Measurements from ENCODE around the gene EPHA5. TPM values are rescaled to one million over a fixed set of nuclear protein-coding genes. Genes with fewer than 3 reads are reported as not detected.
"Not testable (repeated sequence)": the region's sequence is repeated elsewhere in the genome, so short reads cannot be mapped to it uniquely, and the experiment has no call there.

Gene EPHA5
- total and polyA plus RNA-seq, 7 donors, result 0.01 to 0.06 (median 0.01) TPM; not detected in 4

DNA sequence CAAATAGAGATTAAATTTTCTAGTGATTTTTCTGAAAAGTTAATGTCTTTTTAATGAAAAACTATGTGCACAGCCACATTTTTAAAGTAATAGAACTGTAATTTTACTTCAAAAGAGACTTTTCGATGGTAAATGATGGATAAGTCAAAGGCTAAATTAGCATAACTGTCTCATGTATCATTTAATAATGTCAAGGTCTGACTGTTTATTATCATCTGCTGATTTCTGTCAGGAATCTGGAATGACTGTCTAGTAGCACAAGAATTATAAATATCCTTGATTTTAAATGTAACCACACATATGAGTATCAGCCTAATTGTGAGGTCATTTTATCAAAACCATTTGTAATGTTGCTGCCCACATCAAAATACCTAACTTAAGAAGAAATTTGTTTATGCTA, 333.8 kb downstream of the EPHA5 start:
- intact Hi-C loops (cut with DNase I), result no loop called here
- 42 to 61% (median 50%) methylated on average over 1 of the region's 1 CpG for WGBS, 3 donors
- TF ChIP-seq, protein P1, sequence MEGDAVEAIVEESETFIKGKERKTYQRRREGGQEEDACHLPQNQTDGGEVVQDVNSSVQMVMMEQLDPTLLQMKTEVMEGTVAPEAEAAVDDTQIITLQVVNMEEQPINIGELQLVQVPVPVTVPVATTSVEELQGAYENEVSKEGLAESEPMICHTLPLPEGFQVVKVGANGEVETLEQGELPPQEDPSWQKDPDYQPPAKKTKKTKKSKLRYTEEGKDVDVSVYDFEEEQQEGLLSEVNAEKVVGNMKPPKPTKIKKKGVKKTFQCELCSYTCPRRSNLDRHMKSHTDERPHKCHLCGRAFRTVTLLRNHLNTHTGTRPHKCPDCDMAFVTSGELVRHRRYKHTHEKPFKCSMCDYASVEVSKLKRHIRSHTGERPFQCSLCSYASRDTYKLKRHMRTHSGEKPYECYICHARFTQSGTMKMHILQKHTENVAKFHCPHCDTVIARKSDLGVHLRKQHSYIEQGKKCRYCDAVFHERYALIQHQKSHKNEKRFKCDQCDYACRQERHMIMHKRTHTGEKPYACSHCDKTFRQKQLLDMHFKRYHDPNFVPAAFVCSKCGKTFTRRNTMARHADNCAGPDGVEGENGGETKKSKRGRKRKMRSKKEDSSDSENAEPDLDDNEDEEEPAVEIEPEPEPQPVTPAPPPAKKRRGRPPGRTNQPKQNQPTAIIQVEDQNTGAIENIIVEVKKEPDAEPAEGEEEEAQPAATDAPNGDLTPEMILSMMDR (IDR thresholded peaks at IDR 0.05), result no peak
- H3K27ac ChIP-seq, result no peak overlapping the region
- H3K36me3 ChIP-seq (ENCODE audit: insufficient read depth in 1 of 2, low read depth in 1 of 2), result no peaks in the 10 kb centered on the region
- no peaks in the 10 kb centered on the region for H3K9me3 ChIP-seq
- no peaks in the 10 kb centered on the region for H3K27me3 ChIP-seq (ENCODE audit: insufficient read depth in 3 of 3, low read length in 2 of 3)
- no peak overlapping the region for H3K4me3 ChIP-seq
- no peak for DNase-seq
- no peak for ATAC-seq
- H3K4me1 ChIP-seq, result no peaks in the 10 kb centered on the region

DNA sequence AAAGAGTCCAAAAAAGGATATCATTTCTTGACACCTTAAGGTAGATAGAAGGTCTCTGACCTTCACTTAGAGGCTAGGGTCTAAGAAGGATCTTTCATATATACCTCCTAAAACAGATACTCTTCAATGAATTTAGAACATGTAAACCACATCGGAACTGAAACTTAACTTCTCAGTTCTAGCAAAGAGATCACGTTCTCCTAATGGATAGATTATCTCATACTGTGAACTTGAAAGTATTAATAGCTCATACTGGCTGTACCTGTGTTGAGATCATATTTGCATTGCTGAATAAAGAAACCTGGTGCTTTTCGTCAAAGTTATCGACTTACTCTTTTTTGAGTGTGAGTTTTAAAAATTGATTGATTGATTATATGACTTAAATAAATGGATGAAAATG, 353.8 kb downstream of the EPHA5 start:
- intact Hi-C loops (cut with DNase I), result no loop called here
- Histone ChIP-seq H3K27me3 (ENCODE audit: insufficient read depth in 3 of 3, low read length in 2 of 3) (no peaks in the 10 kb centered on the region), H3K9me3 (no peaks in the 10 kb centered on the region), H3K27ac (no peak overlapping the region), H3K36me3 (ENCODE audit: insufficient read depth in 1 of 2, low read depth in 1 of 2) (no peaks in the 10 kb centered on the region), H3K4me3 (no peak overlapping the region), H3K4me1 (no peaks in the 10 kb centered on the region)
- TF ChIP-seq, protein P1 (IDR thresholded peaks at IDR 0.05), result no peak
- DNase-seq, result no peak
- ATAC-seq, result no peak
- 68 to 77% (median 74%) methylated on average over 4 of the region's 4 CpGs for whole genome bisulfite sequencing, 3 donors

DNA sequence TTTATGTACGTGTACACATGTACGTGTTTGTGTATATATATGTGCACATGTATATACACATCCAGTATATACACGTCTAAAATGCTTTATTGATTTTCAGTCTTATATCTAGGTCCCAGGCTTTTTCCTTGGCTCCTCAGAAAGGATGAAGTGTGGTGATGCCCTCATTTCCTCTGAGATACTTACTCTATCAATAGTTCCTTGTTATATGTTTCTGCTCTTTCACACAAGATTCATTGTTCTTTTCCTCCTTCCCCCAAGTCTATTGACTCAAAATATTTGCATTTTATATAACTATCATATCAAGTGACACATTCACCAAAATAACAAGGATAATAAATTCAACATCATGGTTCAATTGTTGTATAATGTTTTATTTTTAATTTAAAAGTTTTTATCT, 359.2 kb downstream of the EPHA5 start:
- intact Hi-C loops (cut with DNase I), result no loop called here
- no peaks in the 10 kb centered on the region for H3K9me3 ChIP-seq
- H3K36me3 ChIP-seq (ENCODE audit: insufficient read depth in 1 of 2, low read depth in 1 of 2), result no peaks in the 10 kb centered on the region
- no peak overlapping the region for H3K4me3 ChIP-seq
- H3K27ac ChIP-seq, result no peak overlapping the region
- 94 to 96% (median 94%) methylated on average over 3 of the region's 3 CpGs for WGBS, 3 donors
- H3K4me1 ChIP-seq, result no peaks in the 10 kb centered on the region
- H3K27me3 ChIP-seq (ENCODE audit: insufficient read depth in 3 of 3, low read length in 2 of 3), result no peaks in the 10 kb centered on the region
- no peak for DNase-seq
- no peak for ATAC-seq
- TF ChIP-seq, protein P1 (IDR thresholded peaks at IDR 0.05), result no peak

DNA sequence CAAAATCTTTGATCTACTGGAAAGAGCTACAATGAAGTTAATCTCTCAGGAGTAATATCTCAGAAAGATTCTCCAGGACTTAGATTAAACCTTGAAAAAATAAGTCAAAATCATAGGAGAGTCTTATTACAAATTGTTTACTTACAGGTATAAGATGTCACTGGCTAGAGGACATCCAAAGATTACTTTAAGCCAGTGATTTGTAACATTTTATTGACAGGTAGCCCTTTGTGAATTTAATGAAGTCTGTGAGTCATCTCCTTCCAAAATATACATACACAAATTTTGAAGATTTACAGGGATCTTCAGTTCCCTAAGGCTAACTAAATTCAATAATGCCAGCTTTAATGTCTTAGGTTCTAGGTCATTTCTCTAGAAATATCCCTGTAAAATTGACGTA, 359.7 kb downstream of the EPHA5 start:
- 80 to 94% (median 86%) methylated on average over 1 of the region's 1 CpG for WGBS, 3 donors
- intact Hi-C loops (cut with DNase I), result no loop called here
- TF ChIP-seq, protein P1 (IDR thresholded peaks at IDR 0.05), result no peak
- Histone ChIP-seq H3K4me1 (no peaks in the 10 kb centered on the region), H3K27me3 (ENCODE audit: insufficient read depth in 3 of 3, low read length in 2 of 3) (no peaks in the 10 kb centered on the region), H3K36me3 (ENCODE audit: insufficient read depth in 1 of 2, low read depth in 1 of 2) (no peaks in the 10 kb centered on the region), H3K4me3 (no peak overlapping the region), H3K9me3 (no peaks in the 10 kb centered on the region), H3K27ac (no peak overlapping the region)
- ATAC-seq (no peak), DNase-seq (no peak)

DNA sequence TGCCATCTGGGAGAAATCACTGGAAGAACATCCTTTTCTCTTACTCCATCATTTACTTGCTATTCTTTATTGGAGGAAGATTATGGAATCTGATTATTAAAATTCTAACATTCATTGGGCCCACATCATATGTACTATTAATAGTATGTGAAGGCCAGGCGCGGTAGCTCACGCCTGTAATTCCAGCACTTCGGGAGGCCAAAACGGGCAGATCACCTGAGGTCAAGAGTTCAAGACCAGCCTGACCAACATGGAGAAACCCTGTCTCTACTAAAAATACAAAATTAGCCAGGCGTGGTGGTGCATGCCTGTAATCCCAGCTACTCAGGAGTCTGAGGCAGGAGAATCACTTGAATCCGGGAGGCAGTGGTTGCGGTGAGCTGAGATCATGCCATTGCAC, 361.7 kb downstream of the EPHA5 start:
- 84 to 95% (median 95%) methylated on average over 8 of the region's 8 CpGs for WGBS, 3 donors
- H3K4me1 ChIP-seq; H3K36me3 ChIP-seq (ENCODE audit: insufficient read depth in 1 of 2, low read depth in 1 of 2); H3K27ac ChIP-seq; H3K27me3 ChIP-seq (ENCODE audit: insufficient read depth in 3 of 3, low read length in 2 of 3); H3K9me3 ChIP-seq; ATAC-seq; intact Hi-C loops (cut with DNase I); DNase-seq; H3K4me3 ChIP-seq: not testable (repeated sequence)

Data from psoas muscle (tissue), 8 donors.